ENCODE data around the gene DGKI.

GRCh38 chr7:137890449-137890921 is 43.7 kb upstream of the DGKI start:
- TF ChIP-seq CTCF (conservative IDR thresholded peaks at IDR 0.05; ENCODE audit: low read depth, low read length) = no peak
- no peak for TF ChIP-seq EZH2 (IDR thresholded peaks at IDR 0.05; ENCODE audit: borderline replicate concordance, low read depth, low read length, poor library complexity, severe bottlenecking)
